H9 (cell line): ENCODE data around the gene MOB3C. TPM values are rescaled to one million over a fixed set of nuclear protein-coding genes. Genes with fewer than 3 reads are reported as not detected.

ENCODE experiments used
- DNase-seq: peaks from one replicate; pipeline ENCODE4 v3.0.0-alpha.2; 2017
- H2AFZ ChIP-seq: one replicate; pipeline ENCODE4 v1.6.1; 2013; ENCODE audit warnings: mild to moderate bottlenecking, low read length, control low read depth, moderate library complexity
- H2AK5ac ChIP-seq: 2 replicates; pipeline ENCODE4 v1.6.1; 2013; ENCODE audit warnings: low read length, control low read depth, mixed read lengths; ENCODE audit not compliant: insufficient read length
- H2BK120ac ChIP-seq: one replicate; pipeline ENCODE4 v1.6.1; 2013; ENCODE audit warnings: low read depth, mild to moderate bottlenecking, low read length, control low read depth, inconsistent platforms; ENCODE audit not compliant: poor library complexity, severe bottlenecking
- H2BK12ac ChIP-seq: 2 replicates; pipeline ENCODE4 v1.6.1; 2013; ENCODE audit warnings: low read length, control low read depth, mixed read lengths, low read depth; ENCODE audit not compliant: insufficient read length
- H2BK15ac ChIP-seq: 2 replicates; pipeline ENCODE4 v1.6.1; 2013; ENCODE audit warnings: low read depth, low read length, control low read depth
- H2BK20ac ChIP-seq: one replicate; pipeline ENCODE4 v1.6.1; 2013; ENCODE audit warnings: low read depth, mild to moderate bottlenecking, low read length, control low read depth, inconsistent platforms; ENCODE audit not compliant: poor library complexity, severe bottlenecking
- H2BK5ac ChIP-seq: 2 replicates; pipeline ENCODE4 v1.6.1; 2013; ENCODE audit warnings: low read length, control low read depth, mixed read lengths; ENCODE audit not compliant: insufficient read length
- H3K14ac ChIP-seq: 2 replicates; pipeline ENCODE4 v1.6.1; 2013; ENCODE audit warnings: low read length, control low read depth; ENCODE audit not compliant: insufficient read depth
- H3K18ac ChIP-seq: 2 replicates; pipeline ENCODE4 v1.6.1; 2013; ENCODE audit warnings: low read depth, mild to moderate bottlenecking, mixed read lengths, low read length, control low read depth; ENCODE audit not compliant: insufficient read length
- H3K23ac ChIP-seq: 2 replicates; pipeline ENCODE4 v1.6.1; 2013; ENCODE audit warnings: low read length, control low read depth, mixed read lengths, low read depth; ENCODE audit not compliant: insufficient read length
- H3K23me2 ChIP-seq: 2 replicates; pipeline ENCODE4 v1.6.1; 2013; ENCODE audit warnings: low read depth, mild to moderate bottlenecking, mixed read lengths, low read length, control low read depth; ENCODE audit not compliant: insufficient read length, poor library complexity, severe bottlenecking
- H3K27ac ChIP-seq: 2 replicates; pipeline ENCODE4 v1.5.1; 2013; ENCODE audit warnings: low read length, control low read depth, mixed read lengths, low read depth; ENCODE audit not compliant: insufficient read length
- H3K27me3 ChIP-seq: 2 replicates; pipeline ENCODE4 v1.6.1; 2013; ENCODE audit warnings: low read length, control low read depth, inconsistent platforms; ENCODE audit not compliant: insufficient read depth
- H3K4ac ChIP-seq: 2 replicates; pipeline ENCODE4 v1.6.1; 2013; ENCODE audit warnings: low read depth, mild to moderate bottlenecking, control low read depth, inconsistent platforms, low read length, moderate library complexity
- H3K4me1 ChIP-seq: 2 replicates; pipeline ENCODE4 v1.6.1; 2013; ENCODE audit warnings: low read length, control low read depth, inconsistent platforms; ENCODE audit not compliant: insufficient read depth
- H3K4me2 ChIP-seq: 2 replicates; pipeline ENCODE4 v1.6.1; 2013; ENCODE audit warnings: low read length, control low read depth, mixed read lengths; ENCODE audit not compliant: insufficient read length, insufficient read depth
- H3K56ac ChIP-seq: 2 replicates; pipeline ENCODE4 v1.6.1; 2013; ENCODE audit warnings: low read depth, mild to moderate bottlenecking, mixed read lengths, low read length, control low read depth; ENCODE audit not compliant: insufficient read length
- H3K79me1 ChIP-seq: 2 replicates; pipeline ENCODE4 v1.6.1; 2013; ENCODE audit warnings: low read depth, mild to moderate bottlenecking, moderate library complexity, low read length, control low read depth, inconsistent platforms; ENCODE audit not compliant: insufficient read depth, poor library complexity, severe bottlenecking
- H3K79me2 ChIP-seq: 2 replicates; pipeline ENCODE4 v1.6.1; 2013; ENCODE audit warnings: low read length, control low read depth, inconsistent platforms; ENCODE audit not compliant: insufficient read depth
- H3K9ac ChIP-seq: 2 replicates; pipeline ENCODE4 v1.6.1; 2013; ENCODE audit warnings: low read length, control low read depth, mixed read lengths; ENCODE audit not compliant: insufficient read length; ENCODE audit errors: extremely low read depth
- H3K9me3 ChIP-seq: one replicate; pipeline ENCODE4 v1.6.1; 2013; ENCODE audit warnings: low read depth, low read length, inconsistent platforms; ENCODE audit not compliant: control insufficient read depth
- H3T11ph ChIP-seq: one replicate; pipeline ENCODE4 v1.6.1; 2013; ENCODE audit warnings: mild to moderate bottlenecking, low read length, control low read depth, inconsistent platforms
- H4K20me1 ChIP-seq: one replicate; pipeline ENCODE4 v1.6.1; 2013; ENCODE audit not compliant: control insufficient read depth, insufficient read length, insufficient read depth
- H4K5ac ChIP-seq: 2 replicates; pipeline ENCODE4 v1.6.1; 2013; ENCODE audit warnings: low read depth, mild to moderate bottlenecking, mixed read lengths, low read length, control low read depth; ENCODE audit not compliant: insufficient read length
- H4K8ac ChIP-seq: replicated peaks from 2 replicates; pipeline ENCODE4 v1.6.1; 2013; ENCODE audit warnings: low read length, control low read depth, mixed read lengths, low read depth; ENCODE audit not compliant: insufficient read length
- H4K91ac ChIP-seq: 2 replicates; pipeline ENCODE4 v1.6.1; 2013; ENCODE audit warnings: low read depth, mild to moderate bottlenecking, moderate library complexity, mixed read lengths, low read length, control low read depth; ENCODE audit not compliant: insufficient read length
- H3K27ac Mint-ChIP-seq, 3 experiments: 2 replicates in 2 of 3; 3 replicates in 1 of 3; pipeline ENCODE4 v1.8.0; 2020 to 2021; ENCODE audit warnings: mixed read lengths in 3 of 3, mild to moderate bottlenecking in 1 of 3, moderate library complexity in 1 of 3
- H3K27me3 Mint-ChIP-seq: 2 replicates; pipeline ENCODE4 v1.8.0; 2021; ENCODE audit warnings: low read depth, mild to moderate bottlenecking, moderate library complexity, mixed read lengths
- H3K36me3 Mint-ChIP-seq, 3 experiments: 2 replicates in 2 of 3; 3 replicates in 1 of 3; pipeline ENCODE4 v1.8.0; 2020 to 2021; ENCODE audit warnings: low read depth in 3 of 3, mixed read lengths in 3 of 3; ENCODE audit not compliant: insufficient read depth in 1 of 3
- H3K4me1 Mint-ChIP-seq, 2 experiments: 2 replicates each; pipeline ENCODE4 v1.8.0; 2020; ENCODE audit warnings: mixed read lengths in 2 of 2
- H3K4me3 Mint-ChIP-seq, 2 experiments: 2 replicates in 1 of 2; 3 replicates in 1 of 2; pipeline ENCODE4 v1.8.0; 2020 to 2021; ENCODE audit warnings: mild to moderate bottlenecking in 2 of 2, mixed read lengths in 2 of 2, moderate library complexity in 1 of 2
- H3K9me3 Mint-ChIP-seq, 2 experiments: 2 replicates in 1 of 2; 3 replicates in 1 of 2; pipeline ENCODE4 v1.8.0; 2020; ENCODE audit warnings: mild to moderate bottlenecking in 2 of 2, mixed read lengths in 2 of 2, moderate library complexity in 1 of 2
- CTCF ChIP-seq: fragments of 200-600 bp; sonication (generic); conservative IDR thresholded peaks from 3 replicates; pipeline ENCODE4 v1.8.0; 2021; ENCODE audit warnings: antibody characterized with exemption, mild to moderate bottlenecking
- whole genome bisulfite sequencing: extraction: QIAGEN DNeasy Blood & Tissue Kit; methylation state at CpG from one replicate; pipeline ENCODE4 v1.1.7; 2013; ENCODE audit warnings: missing lambda C conversion rate, low lambda C conversion rate, mixed read lengths; ENCODE audit not compliant: insufficient read length; ENCODE audit errors: extremely low coverage; 5-methylcytosine and 5-hydroxymethylcytosine counted together
- total RNA-seq: library from RNA; stranded (reverse); gene quantifications from 2 replicates; pipeline ENCODE4 v1.2.1, GENCODE V29; 2021

The MOB3C gene
- total RNA-seq, 1 experiment from 2014 or later: 3.2 TPM

GRCh38 chr1:46659307-46659870 lies 42.8 kb upstream of the MOB3C start:
- no peak for DNase-seq
- Mint-ChIP-seq H3K4me3 (no peak overlapping the region), H3K9me3 (no peaks in the 10 kb centered on the region; a peak in 1 of 5 replicates), H3K27me3 (no peaks in the 10 kb centered on the region), H3K4me1 (no peaks in the 10 kb centered on the region), H3K36me3 (peaks cover 19 to 51% (median 45%) of the 10 kb centered on the region in 3 experiments; a peak in 6 of 7 replicates), H3K27ac (no peak overlapping the region)
- Histone ChIP-seq H3K9me3 (no peaks in the 10 kb centered on the region), H3K4me2 (no peak overlapping the region), H4K5ac (no peak overlapping the region), H3K27ac (no peak overlapping the region), H3K14ac (no peak overlapping the region), H2BK120ac (no peak overlapping the region), H3K4me1 (no peaks in the 10 kb centered on the region), H3K4ac (no peak overlapping the region), H3K23me2 (no peaks in the 10 kb centered on the region), H2BK15ac (no peak overlapping the region), H2AFZ (no peak overlapping the region), H3K18ac (no peak overlapping the region), H3K56ac (no peak overlapping the region), H3K9ac (no peak overlapping the region), H3K23ac (no peak overlapping the region), H4K91ac (no peak overlapping the region), H3K79me2 (no peaks in the 10 kb centered on the region), H3K27me3 (no peaks in the 10 kb centered on the region), H3K79me1 (no peaks in the 10 kb centered on the region), H2BK12ac (no peak overlapping the region), H4K20me1 (no peaks in the 10 kb centered on the region), H2BK20ac (no peak overlapping the region), H4K8ac (no peak overlapping the region), H2AK5ac (no peak overlapping the region), H3T11ph (no peak overlapping the region), H2BK5ac (no peak overlapping the region)
- no peak for TF ChIP-seq CTCF
- no CpG with 5 or more reads among the region's 2 CpGs for WGBS
